Adrenal gland (tissue), 5 donors: ENCODE results near the gene SGMS1.

Experiments used
- POLR2A ChIP-seq, 2 donors: fragments of 450-650 bp; IDR thresholded peaks; one replicate each; pipeline ENCODE4 v1.6.1; 2017; ENCODE audit warnings: antibody characterized with exemption in 2 of 2, mild to moderate bottlenecking in 2 of 2, moderate library complexity in 1 of 2
- TF ChIP-seq, protein P1 (sequence below), 6 experiments: fragments of 450-650 bp in 4 of 6; fragments of 200-600 bp in 2 of 6; sonication (generic) in 1 of 6; IDR thresholded peaks; 1 replicate in 5 of 6; 2 replicates in 1 of 6; pipeline versions ENCODE4 v1.5.1 to v1.8.0; 2016 to 2021; ENCODE audit warnings: antibody characterized with exemption in 6 of 6, mild to moderate bottlenecking in 2 of 6, moderate library complexity in 1 of 6
- donor health status: DM: no; HTN: no; CAD: no.

DNA sequence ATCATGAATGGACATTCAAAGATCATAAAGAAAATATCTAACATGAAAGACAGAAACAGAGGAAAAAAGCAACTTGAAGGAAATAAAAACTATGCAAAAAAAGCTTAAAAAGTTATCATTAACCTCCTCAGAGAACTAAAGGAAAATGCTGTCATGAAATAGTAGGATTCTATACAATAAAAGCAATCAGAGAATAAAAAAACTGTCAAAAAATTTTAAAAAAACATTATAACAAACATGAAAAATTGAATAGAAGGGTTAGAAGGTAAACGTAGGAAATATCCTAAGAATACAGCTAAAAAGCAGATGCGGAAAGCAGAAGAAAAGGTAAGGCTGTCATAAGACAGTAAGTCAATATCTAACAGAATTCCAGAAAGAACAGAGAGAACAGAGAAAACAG lies 44.8 kb downstream of the SGMS1 start:
- TF ChIP-seq, protein P1, sequence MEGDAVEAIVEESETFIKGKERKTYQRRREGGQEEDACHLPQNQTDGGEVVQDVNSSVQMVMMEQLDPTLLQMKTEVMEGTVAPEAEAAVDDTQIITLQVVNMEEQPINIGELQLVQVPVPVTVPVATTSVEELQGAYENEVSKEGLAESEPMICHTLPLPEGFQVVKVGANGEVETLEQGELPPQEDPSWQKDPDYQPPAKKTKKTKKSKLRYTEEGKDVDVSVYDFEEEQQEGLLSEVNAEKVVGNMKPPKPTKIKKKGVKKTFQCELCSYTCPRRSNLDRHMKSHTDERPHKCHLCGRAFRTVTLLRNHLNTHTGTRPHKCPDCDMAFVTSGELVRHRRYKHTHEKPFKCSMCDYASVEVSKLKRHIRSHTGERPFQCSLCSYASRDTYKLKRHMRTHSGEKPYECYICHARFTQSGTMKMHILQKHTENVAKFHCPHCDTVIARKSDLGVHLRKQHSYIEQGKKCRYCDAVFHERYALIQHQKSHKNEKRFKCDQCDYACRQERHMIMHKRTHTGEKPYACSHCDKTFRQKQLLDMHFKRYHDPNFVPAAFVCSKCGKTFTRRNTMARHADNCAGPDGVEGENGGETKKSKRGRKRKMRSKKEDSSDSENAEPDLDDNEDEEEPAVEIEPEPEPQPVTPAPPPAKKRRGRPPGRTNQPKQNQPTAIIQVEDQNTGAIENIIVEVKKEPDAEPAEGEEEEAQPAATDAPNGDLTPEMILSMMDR (IDR thresholded peaks at IDR 0.05): no peak
- no peak for TF ChIP-seq POLR2A (IDR thresholded peaks at IDR 0.05)
